Effector CD8-positive, alpha-beta T cell (primary cell): Measurements from ENCODE around the gene KCNJ12.
"Not testable (repeated sequence)": the region's sequence is repeated elsewhere in the genome, so short reads cannot be mapped to it uniquely, and the experiment has no call there.

ENCODE experiments used
- DNase-seq: peaks from one replicate; lab custom pipeline; 2025; lab: John Stamatoyannopoulos, UW

Gene KCNJ12

GRCh38 chr17:21406616-21407404, 30.7 kb downstream of the KCNJ12 start:
- not testable (repeated sequence) for DNase-seq

- not testable (repeated sequence) for DNase-seq
Measured at GRCh38 chr17:21407752-21408151, 31.6 kb downstream of the KCNJ12 start.

- not testable (repeated sequence) for DNase-seq
Measured at GRCh38 chr17:21408224-21408623, 32.1 kb downstream of the KCNJ12 start.

GRCh38 chr17:21408766-21409300, 32.7 kb downstream of the KCNJ12 start:
- not testable (repeated sequence) for DNase-seq

- DNase-seq: not testable (repeated sequence)
Measured at GRCh38 chr17:21409388-21409787, 33.2 kb downstream of the KCNJ12 start.

- DNase-seq: not testable (repeated sequence)
Measured at GRCh38 chr17:21409971-21410370, 33.8 kb downstream of the KCNJ12 start.

GRCh38 chr17:21410371-21410770, 34.2 kb downstream of the KCNJ12 start:
- not testable (repeated sequence) for DNase-seq

GRCh38 chr17:21410906-21411678, 34.9 kb downstream of the KCNJ12 start:
- DNase-seq: not testable (repeated sequence)

GRCh38 chr17:21411679-21412205, 35.6 kb downstream of the KCNJ12 start:
- DNase-seq: not testable (repeated sequence)

GRCh38 chr17:21412207-21412681, 36.1 kb downstream of the KCNJ12 start:
- DNase-seq: not testable (repeated sequence)

GRCh38 chr17:21413570-21414279, 37.6 kb downstream of the KCNJ12 start:
- not testable (repeated sequence) for DNase-seq

- DNase-seq: not testable (repeated sequence)
Measured at GRCh38 chr17:21414616-21415015, 38.5 kb downstream of the KCNJ12 start.

- not testable (repeated sequence) for DNase-seq
Measured at GRCh38 chr17:21415166-21415990, 39.2 kb downstream of the KCNJ12 start.

- DNase-seq: not testable (repeated sequence)
Measured at GRCh38 chr17:21416471-21416981, 40.4 kb downstream of the KCNJ12 start.

- not testable (repeated sequence) for DNase-seq
Measured at GRCh38 chr17:21417349-21417748, 41.2 kb downstream of the KCNJ12 start.

GRCh38 chr17:21417921-21418320, 41.8 kb downstream of the KCNJ12 start:
- DNase-seq: no peak

- no peak for DNase-seq
Measured at GRCh38 chr17:21418446-21419298, 42.5 kb downstream of the KCNJ12 start.

- DNase-seq: peak; percentile 52
Measured at GRCh38 chr17:21419299-21420239, 43.4 kb downstream of the KCNJ12 start.
